Endothelial cell (in vitro differentiated cells): ENCODE measurements around the gene KCNH4. TPM values are rescaled to one million over a fixed set of nuclear protein-coding genes. Genes with fewer than 3 reads are reported as not detected.
"Not testable (repeated sequence)": the region's sequence is repeated elsewhere in the genome, so short reads cannot be mapped to it uniquely, and the experiment has no call there.

Experiments used
- DNase-seq: peaks from one replicate; pipeline ENCODE4 v3.0.0; 2021; ENCODE audit warnings: low spot score
- H3K27ac Mint-ChIP-seq: one replicate; pipeline ENCODE4 v1.8.0; 2021; ENCODE audit warnings: mixed read lengths, inconsistent platforms; ENCODE audit not compliant: unreplicated experiment
- H3K27me3 Mint-ChIP-seq: one replicate; pipeline ENCODE4 v1.8.0; 2021; ENCODE audit warnings: mild to moderate bottlenecking, moderate library complexity, mixed read lengths, inconsistent platforms; ENCODE audit not compliant: unreplicated experiment
- H3K36me3 Mint-ChIP-seq: one replicate; pipeline ENCODE4 v1.8.0; 2021; ENCODE audit warnings: mild to moderate bottlenecking, low read depth, mixed read lengths, inconsistent platforms; ENCODE audit not compliant: unreplicated experiment
- H3K4me1 Mint-ChIP-seq: one replicate; pipeline ENCODE4 v1.8.0; 2021; ENCODE audit warnings: mild to moderate bottlenecking, mixed read lengths, inconsistent platforms; ENCODE audit not compliant: unreplicated experiment
- H3K4me3 Mint-ChIP-seq: one replicate; pipeline ENCODE4 v1.8.0; 2021; ENCODE audit warnings: mild to moderate bottlenecking, mixed read lengths, inconsistent platforms; ENCODE audit not compliant: unreplicated experiment
- H3K9me3 Mint-ChIP-seq: one replicate; pipeline ENCODE4 v1.8.0; 2021; ENCODE audit warnings: mixed read lengths, inconsistent platforms; ENCODE audit not compliant: unreplicated experiment
- total RNA-seq: library from RNA; stranded (reverse); fragmentation: NEBNext Ultra II Directional; extraction: Animal tissue kit (Norgen Biotek cat#: 25700); gene quantifications from one replicate; pipeline ENCODE4 v1.2.1, GENCODE V29; 2021; ENCODE audit not compliant: unreplicated experiment
- TF ChIP-seq, protein P1 (sequence below): fragments of 200-600 bp; sonication (generic); IDR thresholded peaks from one replicate; pipeline ENCODE4 v1.5.0; 2021; ENCODE audit warnings: antibody characterized with exemption; ENCODE audit not compliant: unreplicated experiment

Gene KCNH4
- total RNA-seq, 1 donor from 2014 or later, result 0.08 TPM

- H3K4me3 Mint-ChIP-seq, result no peak overlapping the region
- H3K36me3 Mint-ChIP-seq, result no peaks in the 10 kb centered on the region
- TF ChIP-seq, protein P1, sequence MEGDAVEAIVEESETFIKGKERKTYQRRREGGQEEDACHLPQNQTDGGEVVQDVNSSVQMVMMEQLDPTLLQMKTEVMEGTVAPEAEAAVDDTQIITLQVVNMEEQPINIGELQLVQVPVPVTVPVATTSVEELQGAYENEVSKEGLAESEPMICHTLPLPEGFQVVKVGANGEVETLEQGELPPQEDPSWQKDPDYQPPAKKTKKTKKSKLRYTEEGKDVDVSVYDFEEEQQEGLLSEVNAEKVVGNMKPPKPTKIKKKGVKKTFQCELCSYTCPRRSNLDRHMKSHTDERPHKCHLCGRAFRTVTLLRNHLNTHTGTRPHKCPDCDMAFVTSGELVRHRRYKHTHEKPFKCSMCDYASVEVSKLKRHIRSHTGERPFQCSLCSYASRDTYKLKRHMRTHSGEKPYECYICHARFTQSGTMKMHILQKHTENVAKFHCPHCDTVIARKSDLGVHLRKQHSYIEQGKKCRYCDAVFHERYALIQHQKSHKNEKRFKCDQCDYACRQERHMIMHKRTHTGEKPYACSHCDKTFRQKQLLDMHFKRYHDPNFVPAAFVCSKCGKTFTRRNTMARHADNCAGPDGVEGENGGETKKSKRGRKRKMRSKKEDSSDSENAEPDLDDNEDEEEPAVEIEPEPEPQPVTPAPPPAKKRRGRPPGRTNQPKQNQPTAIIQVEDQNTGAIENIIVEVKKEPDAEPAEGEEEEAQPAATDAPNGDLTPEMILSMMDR, result no peak
- DNase-seq, result no peak
- peaks cover 17% of the 10 kb centered on the region for H3K4me1 Mint-ChIP-seq
- no peaks in the 10 kb centered on the region for H3K9me3 Mint-ChIP-seq
- H3K27me3 Mint-ChIP-seq, result peaks cover 7% of the 10 kb centered on the region
- no peak overlapping the region for H3K27ac Mint-ChIP-seq
These were observed 21.0 kb downstream of the KCNH4 start for GRCh38 chr17:42159796-42160530.

DNA sequence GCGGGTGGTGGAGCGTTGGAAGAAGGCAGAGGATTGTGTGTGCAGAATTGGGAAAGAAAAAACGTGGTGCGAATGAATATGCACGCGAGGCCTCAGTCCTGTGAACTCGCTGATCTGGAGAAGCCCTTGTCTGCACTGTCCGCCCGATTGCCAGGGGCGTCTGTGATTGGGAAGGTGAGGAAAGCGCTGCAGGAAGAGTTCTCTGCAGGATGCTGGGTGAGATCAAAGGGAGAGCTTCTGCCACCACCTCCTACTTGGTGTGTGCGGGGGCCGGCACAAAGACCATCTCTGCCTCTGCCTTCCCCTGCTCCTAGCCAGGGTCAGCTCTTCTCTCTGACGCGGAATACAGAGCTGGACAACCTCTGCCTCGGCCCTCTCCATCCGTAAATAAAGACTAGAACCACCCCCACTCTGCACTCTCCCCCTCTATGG, 25.3 kb downstream of the KCNH4 start:
- TF ChIP-seq, protein P1, result no peak
- Mint-ChIP-seq H3K4me3 (peak overlapping the region; percentile 100), H3K9me3 (no peaks in the 10 kb centered on the region), H3K27ac (peak overlapping the region; percentile 51), H3K36me3 (peaks cover 12% of the 10 kb centered on the region), H3K27me3 (peaks cover 19% of the 10 kb centered on the region), H3K4me1 (peaks cover 29% of the 10 kb centered on the region)
- DNase-seq, result peak; percentile 17

DNA sequence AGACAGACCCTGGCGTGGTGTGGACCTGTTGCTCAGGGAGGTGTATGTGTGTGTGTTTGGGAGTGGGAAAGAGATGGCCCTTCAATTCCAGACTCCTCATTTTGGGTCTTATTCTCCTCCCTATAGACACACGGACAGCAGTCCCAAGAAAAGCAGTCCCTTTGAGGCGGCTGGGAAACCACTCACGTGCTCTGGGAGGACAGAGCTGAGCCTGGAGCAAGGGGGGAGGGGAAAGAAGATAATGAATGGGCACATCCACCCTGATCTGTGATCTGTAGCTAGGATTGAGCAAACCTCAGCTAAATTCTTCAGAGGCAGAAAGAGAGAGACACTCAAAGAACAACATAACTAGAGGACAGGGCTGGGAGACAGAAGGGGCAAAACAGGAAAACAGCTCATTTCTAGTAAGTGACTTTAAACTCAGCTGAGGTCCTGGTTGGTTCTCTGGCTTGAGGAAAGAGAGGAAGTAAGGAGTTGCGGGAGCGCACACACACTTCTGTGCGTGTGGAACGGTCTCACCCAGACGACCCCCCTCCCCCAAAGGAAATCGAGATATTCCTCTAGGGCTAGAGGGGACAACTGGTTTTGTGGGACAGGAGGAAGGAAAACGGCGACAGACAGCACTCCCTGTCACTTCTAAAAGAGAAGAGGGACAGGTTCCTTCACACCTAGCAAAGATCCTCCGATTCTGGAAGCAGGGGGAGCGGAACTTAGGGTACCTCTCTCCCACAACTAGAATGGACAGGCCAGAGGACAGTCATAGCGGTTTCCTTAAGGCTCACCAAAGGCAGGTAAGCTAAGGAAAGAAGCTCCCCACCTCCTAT, 26.8 kb downstream of the KCNH4 start:
- Mint-ChIP-seq H3K4me1 (peaks cover 29% of the 10 kb centered on the region), H3K27me3 (peaks cover 19% of the 10 kb centered on the region), H3K4me3 (peak overlapping the region; percentile 100), H3K36me3 (peaks cover 12% of the 10 kb centered on the region), H3K9me3 (no peaks in the 10 kb centered on the region), H3K27ac (peak overlapping the region; percentile 99)
- TF ChIP-seq, protein P1, result no peak
- DNase-seq, result no peak

GRCh38 chr17:42146911-42147607, 33.9 kb downstream of the KCNH4 start:
- Mint-ChIP-seq H3K9me3 (no peaks in the 10 kb centered on the region), H3K27ac (peak overlapping the region; percentile 31), H3K4me1 (peaks cover 16% of the 10 kb centered on the region), H3K27me3 (peaks cover 6% of the 10 kb centered on the region), H3K36me3 (peaks cover 24% of the 10 kb centered on the region), H3K4me3 (no peak overlapping the region)
- no peak for DNase-seq
- TF ChIP-seq, protein P1, result no peak

- Mint-ChIP-seq H3K4me3 (peak overlapping the region; percentile 38), H3K4me1 (peaks cover 19% of the 10 kb centered on the region), H3K27ac (peak overlapping the region; percentile 5), H3K36me3 (peaks cover 17% of the 10 kb centered on the region)
- DNase-seq, H3K27me3 Mint-ChIP-seq, H3K9me3 Mint-ChIP-seq: not testable (repeated sequence)
These were observed 37.8 kb downstream of the KCNH4 start for GRCh38 chr17:42143138-42143537.
